RWPE2 (cell line): ENCODE data around the gene RANBP1.

Source experiments
- ATAC-seq: fragments of 200-7000 bp; cut with Tn5 transposase; 3 replicates; pipeline ENCODE4 v1.9.1; 2021; ENCODE audit warnings: low read depth
- DNase-seq: peaks from one replicate; pipeline ENCODE4 v3.0.0-alpha.2; 2020; ENCODE audit warnings: low spot score
- H3K27ac ChIP-seq: fragments of 450-650 bp; 2 replicates; pipeline ENCODE4 v1.5.1; 2017; ENCODE audit warnings: mild to moderate bottlenecking; ENCODE audit not compliant: poor library complexity, severe bottlenecking
- H3K27me3 ChIP-seq: fragments of 250-450 bp; sonication (Bioruptor Pico); 2 replicates; pipeline ENCODE4 v1.5.1; 2021; ENCODE audit warnings: mild to moderate bottlenecking, moderate library complexity; ENCODE audit not compliant: insufficient read depth, poor library complexity, severe bottlenecking
- H3K36me3 ChIP-seq: fragments of 250-450 bp; sonication (Bioruptor Pico); 2 replicates; pipeline ENCODE4 v1.5.1; 2020; ENCODE audit warnings: low read depth, mild to moderate bottlenecking, moderate library complexity
- H3K4me1 ChIP-seq: fragments of 250-450 bp; sonication (Bioruptor Pico); 2 replicates; pipeline ENCODE4 v1.5.1; 2021; ENCODE audit warnings: mild to moderate bottlenecking, moderate library complexity; ENCODE audit not compliant: insufficient read depth, poor library complexity, severe bottlenecking
- H3K4me3 ChIP-seq: fragments of 250-450 bp; sonication (Bioruptor Pico); 2 replicates; pipeline ENCODE4 v1.5.1; 2021; ENCODE audit warnings: mild to moderate bottlenecking, moderate library complexity; ENCODE audit not compliant: severe bottlenecking
- H3K9me3 ChIP-seq: fragments of 250-450 bp; sonication (Bioruptor Pico); 2 replicates; pipeline ENCODE4 v1.5.1; 2021; ENCODE audit warnings: mild to moderate bottlenecking, moderate library complexity; ENCODE audit not compliant: severe bottlenecking
- CTCF ChIP-seq: fragments of 450-650 bp; IDR thresholded peaks from one replicate; pipeline ENCODE4 v1.5.1; 2017; ENCODE audit warnings: mild to moderate bottlenecking, moderate library complexity; ENCODE audit not compliant: poor library complexity, severe bottlenecking

Gene RANBP1

GRCh38 chr22:20153945-20154344 lies 38.0 kb downstream of the RANBP1 start:
- DNase-seq (no peak), ATAC-seq (no peak)
- no peaks in the 10 kb centered on the region for H3K27me3 ChIP-seq
- no peak overlapping the region for H3K27ac ChIP-seq
- no peaks in the 10 kb centered on the region for H3K36me3 ChIP-seq
- no peak overlapping the region for H3K4me3 ChIP-seq
- H3K9me3 ChIP-seq, result no peaks in the 10 kb centered on the region
- no peaks in the 10 kb centered on the region for H3K4me1 ChIP-seq
- no peak for TF ChIP-seq CTCF

GRCh38 chr22:20154602-20155187 lies 38.8 kb downstream of the RANBP1 start:
- H3K4me1 ChIP-seq, result no peaks in the 10 kb centered on the region
- no peak overlapping the region for H3K4me3 ChIP-seq
- ATAC-seq (no peak), DNase-seq (no peak)
- H3K36me3 ChIP-seq, result no peaks in the 10 kb centered on the region
- no peak for TF ChIP-seq CTCF
- H3K9me3 ChIP-seq, result no peaks in the 10 kb centered on the region
- H3K27ac ChIP-seq, result no peak overlapping the region
- H3K27me3 ChIP-seq, result no peaks in the 10 kb centered on the region

GRCh38 chr22:20155330-20156041 lies 39.6 kb downstream of the RANBP1 start:
- Histone ChIP-seq H3K27ac (no peak overlapping the region), H3K36me3 (no peaks in the 10 kb centered on the region), H3K9me3 (no peaks in the 10 kb centered on the region), H3K27me3 (no peaks in the 10 kb centered on the region), H3K4me1 (no peaks in the 10 kb centered on the region), H3K4me3 (no peak overlapping the region)
- DNase-seq, result no peak
- TF ChIP-seq CTCF, result no peak
- ATAC-seq, result no peak

GRCh38 chr22:20156042-20156389 lies 40.1 kb downstream of the RANBP1 start:
- Histone ChIP-seq H3K27ac (no peak overlapping the region), H3K9me3 (no peaks in the 10 kb centered on the region), H3K4me1 (no peaks in the 10 kb centered on the region), H3K27me3 (no peaks in the 10 kb centered on the region), H3K4me3 (no peak overlapping the region), H3K36me3 (no peaks in the 10 kb centered on the region)
- DNase-seq (no peak), ATAC-seq (no peak)
- TF ChIP-seq CTCF, result no peak
